DND-41 (cell line): ENCODE data around the gene FAM193A.
"Not testable (repeated sequence)": the region's sequence is repeated elsewhere in the genome, so short reads cannot be mapped to it uniquely, and the experiment has no call there.

ENCODE experiments used
- ATAC-seq: fragments of 200-7000 bp; cut with Tn5 transposase; 3 replicates; pipeline ENCODE4 v1.9.1; 2021; ENCODE audit warnings: low read depth; ENCODE audit not compliant: insufficient read depth
- DNase-seq: peaks from one replicate; pipeline ENCODE4 v3.0.0-alpha.2; 2020
- H2AFZ ChIP-seq: 2 replicates; pipeline ENCODE4 v1.6.0; 2012; ENCODE audit warnings: low read depth, low read length
- H3K27ac ChIP-seq: 2 replicates; pipeline ENCODE4 v1.5.1; 2012; ENCODE audit warnings: low read length, inconsistent platforms
- H3K27me3 ChIP-seq: fragments of 200-600 bp; sonication (generic); 2 replicates; pipeline ENCODE4 v1.6.0; 2012; ENCODE audit warnings: low read length, mild to moderate bottlenecking, inconsistent platforms; ENCODE audit not compliant: insufficient read depth, poor library complexity
- H3K36me3 ChIP-seq: 2 replicates; pipeline ENCODE4 v1.5.1; 2012; ENCODE audit warnings: low read length, inconsistent platforms; ENCODE audit not compliant: insufficient read depth
- H3K4me1 ChIP-seq: 2 replicates; pipeline ENCODE4 v1.5.1; 2012; ENCODE audit warnings: mild to moderate bottlenecking, low read length; ENCODE audit not compliant: insufficient read depth
- H3K4me2 ChIP-seq: 2 replicates; pipeline ENCODE4 v1.6.0; 2012; ENCODE audit warnings: mild to moderate bottlenecking, moderate library complexity, low read length, inconsistent platforms; ENCODE audit not compliant: insufficient read depth
- H3K4me3 ChIP-seq, 2 experiments: fragments of 200-600 bp in 1 of 2; shearing (Covaris generic) in 1 of 2; 2 replicates each; pipeline ENCODE4 v1.5.1; 2012 to 2016; ENCODE audit warnings: inconsistent platforms in 2 of 2, low read length in 2 of 2, mild to moderate bottlenecking in 2 of 2, low read depth in 1 of 2, moderate library complexity in 1 of 2
- H3K79me2 ChIP-seq: 2 replicates; pipeline ENCODE4 v1.6.0; 2012; ENCODE audit warnings: low read length, inconsistent platforms; ENCODE audit not compliant: insufficient read depth
- H3K9ac ChIP-seq: 2 replicates; pipeline ENCODE4 v1.6.0; 2012; ENCODE audit warnings: low read depth, mild to moderate bottlenecking, inconsistent platforms, low read length, moderate library complexity
- H3K9me3 ChIP-seq: 2 replicates; pipeline ENCODE4 v1.5.1; 2012; ENCODE audit warnings: low read length, moderate library complexity, mild to moderate bottlenecking, inconsistent platforms; ENCODE audit not compliant: insufficient read depth, severe bottlenecking
- H4K20me1 ChIP-seq: 2 replicates; pipeline ENCODE4 v1.6.0; 2012; ENCODE audit warnings: low read length; ENCODE audit not compliant: insufficient read depth
- CTCF ChIP-seq: IDR thresholded peaks from 2 replicates; pipeline ENCODE4 v1.5.1; 2012; ENCODE audit warnings: borderline replicate concordance, low read length, moderate library complexity, mild to moderate bottlenecking; ENCODE audit not compliant: poor library complexity, severe bottlenecking; ENCODE audit errors: extremely low read depth
- EZH2 ChIP-seq: IDR thresholded peaks from 3 replicates; pipeline ENCODE4 v1.6.1; 2012; ENCODE audit warnings: borderline replicate concordance, low read depth, mild to moderate bottlenecking, moderate library complexity, low read length, inconsistent platforms; ENCODE audit not compliant: severe bottlenecking

FAM193A gene

GRCh38 chr4:2735869-2736268, 199.4 kb downstream of the FAM193A start:
- Histone ChIP-seq H3K36me3 (peaks cover 29% of the 10 kb centered on the region), H3K4me3 (no peak overlapping the region), H3K79me2 (no peaks in the 10 kb centered on the region), H3K4me2 (no peak overlapping the region), H2AFZ (no peak overlapping the region), H4K20me1 (no peaks in the 10 kb centered on the region), H3K9me3 (peaks cover 4% of the 10 kb centered on the region), H3K27me3 (no peaks in the 10 kb centered on the region), H3K4me1 (no peaks in the 10 kb centered on the region), H3K27ac (no peak overlapping the region), H3K9ac (no peak overlapping the region)
- no peak for ATAC-seq
- TF ChIP-seq EZH2 = no peak
- no peak for DNase-seq

GRCh38 chr4:2738296-2738695, 201.8 kb downstream of the FAM193A start:
- H2AFZ ChIP-seq, H3K9ac ChIP-seq, DNase-seq, H3K4me3 ChIP-seq, H3K4me2 ChIP-seq, H3K9me3 ChIP-seq, H3K27ac ChIP-seq, H3K79me2 ChIP-seq, H4K20me1 ChIP-seq, ATAC-seq, H3K4me1 ChIP-seq, H3K27me3 ChIP-seq: not testable (repeated sequence)
- peaks cover 21% of the 10 kb centered on the region for H3K36me3 ChIP-seq

- Histone ChIP-seq H3K27me3 (no peaks in the 10 kb centered on the region), H3K9me3 (no peaks in the 10 kb centered on the region), H3K27ac (no peak overlapping the region), H3K4me1 (no peaks in the 10 kb centered on the region), H3K9ac (no peak overlapping the region), H3K4me3 (no peak overlapping the region), H3K4me2 (no peak overlapping the region), H4K20me1 (0 out of 2 replicates have a peak, but pooled peaks cover 4% of the 10 kb centered on the region), H2AFZ (no peak overlapping the region), H3K36me3 (peaks cover 47% of the 10 kb centered on the region), H3K79me2 (no peaks in the 10 kb centered on the region)
- no peak for ATAC-seq
- no peak for TF ChIP-seq EZH2
- TF ChIP-seq CTCF = no peak
- no peak for DNase-seq
Measured at GRCh38 chr4:2741626-2742025, 205.2 kb downstream of the FAM193A start.

GRCh38 chr4:2742081-2742822, 205.8 kb downstream of the FAM193A start:
- Histone ChIP-seq H3K9me3 (no peaks in the 10 kb centered on the region), H3K27me3 (no peaks in the 10 kb centered on the region), H3K79me2 (no peaks in the 10 kb centered on the region), H4K20me1 (0 out of 2 replicates have a peak, but pooled peaks cover 4% of the 10 kb centered on the region), H3K4me3 (no peak overlapping the region), H3K9ac (no peak overlapping the region), H3K4me2 (no peak overlapping the region), H3K27ac (no peak overlapping the region), H2AFZ (no peak overlapping the region), H3K36me3 (peaks cover 53% of the 10 kb centered on the region), H3K4me1 (no peaks in the 10 kb centered on the region)
- DNase-seq (no peak), ATAC-seq (no peak)
- no peak for TF ChIP-seq EZH2
- no peak for TF ChIP-seq CTCF
